H9 (cell line): Measurements from ENCODE around the gene NRXN3. TPM values are rescaled to one million over a fixed set of nuclear protein-coding genes. Genes with fewer than 3 reads are reported as not detected.

Experiments used
- DNase-seq: peaks from one replicate; pipeline ENCODE4 v3.0.0-alpha.2; 2017
- H2AFZ ChIP-seq: one replicate; pipeline ENCODE4 v1.6.1; 2013; ENCODE audit warnings: mild to moderate bottlenecking, low read length, control low read depth, moderate library complexity
- H2AK5ac ChIP-seq: 2 replicates; pipeline ENCODE4 v1.6.1; 2013; ENCODE audit warnings: low read length, control low read depth, mixed read lengths; ENCODE audit not compliant: insufficient read length
- H2BK120ac ChIP-seq: one replicate; pipeline ENCODE4 v1.6.1; 2013; ENCODE audit warnings: low read depth, mild to moderate bottlenecking, low read length, control low read depth, inconsistent platforms; ENCODE audit not compliant: poor library complexity, severe bottlenecking
- H2BK12ac ChIP-seq: 2 replicates; pipeline ENCODE4 v1.6.1; 2013; ENCODE audit warnings: low read length, control low read depth, mixed read lengths, low read depth; ENCODE audit not compliant: insufficient read length
- H2BK15ac ChIP-seq: 2 replicates; pipeline ENCODE4 v1.6.1; 2013; ENCODE audit warnings: low read depth, low read length, control low read depth
- H2BK20ac ChIP-seq: one replicate; pipeline ENCODE4 v1.6.1; 2013; ENCODE audit warnings: low read depth, mild to moderate bottlenecking, low read length, control low read depth, inconsistent platforms; ENCODE audit not compliant: poor library complexity, severe bottlenecking
- H2BK5ac ChIP-seq: 2 replicates; pipeline ENCODE4 v1.6.1; 2013; ENCODE audit warnings: low read length, control low read depth, mixed read lengths; ENCODE audit not compliant: insufficient read length
- H3K14ac ChIP-seq: 2 replicates; pipeline ENCODE4 v1.6.1; 2013; ENCODE audit warnings: low read length, control low read depth; ENCODE audit not compliant: insufficient read depth
- H3K18ac ChIP-seq: 2 replicates; pipeline ENCODE4 v1.6.1; 2013; ENCODE audit warnings: low read depth, mild to moderate bottlenecking, mixed read lengths, low read length, control low read depth; ENCODE audit not compliant: insufficient read length
- H3K23ac ChIP-seq: 2 replicates; pipeline ENCODE4 v1.6.1; 2013; ENCODE audit warnings: low read length, control low read depth, mixed read lengths, low read depth; ENCODE audit not compliant: insufficient read length
- H3K23me2 ChIP-seq: 2 replicates; pipeline ENCODE4 v1.6.1; 2013; ENCODE audit warnings: low read depth, mild to moderate bottlenecking, mixed read lengths, low read length, control low read depth; ENCODE audit not compliant: insufficient read length, poor library complexity, severe bottlenecking
- H3K27ac ChIP-seq: 2 replicates; pipeline ENCODE4 v1.5.1; 2013; ENCODE audit warnings: low read length, control low read depth, mixed read lengths, low read depth; ENCODE audit not compliant: insufficient read length
- H3K27me3 ChIP-seq: 2 replicates; pipeline ENCODE4 v1.6.1; 2013; ENCODE audit warnings: low read length, control low read depth, inconsistent platforms; ENCODE audit not compliant: insufficient read depth
- H3K4ac ChIP-seq: 2 replicates; pipeline ENCODE4 v1.6.1; 2013; ENCODE audit warnings: low read depth, mild to moderate bottlenecking, control low read depth, inconsistent platforms, low read length, moderate library complexity
- H3K4me1 ChIP-seq: 2 replicates; pipeline ENCODE4 v1.6.1; 2013; ENCODE audit warnings: low read length, control low read depth, inconsistent platforms; ENCODE audit not compliant: insufficient read depth
- H3K4me2 ChIP-seq: 2 replicates; pipeline ENCODE4 v1.6.1; 2013; ENCODE audit warnings: low read length, control low read depth, mixed read lengths; ENCODE audit not compliant: insufficient read length, insufficient read depth
- H3K56ac ChIP-seq: 2 replicates; pipeline ENCODE4 v1.6.1; 2013; ENCODE audit warnings: low read depth, mild to moderate bottlenecking, mixed read lengths, low read length, control low read depth; ENCODE audit not compliant: insufficient read length
- H3K79me1 ChIP-seq: 2 replicates; pipeline ENCODE4 v1.6.1; 2013; ENCODE audit warnings: low read depth, mild to moderate bottlenecking, moderate library complexity, low read length, control low read depth, inconsistent platforms; ENCODE audit not compliant: insufficient read depth, poor library complexity, severe bottlenecking
- H3K79me2 ChIP-seq: 2 replicates; pipeline ENCODE4 v1.6.1; 2013; ENCODE audit warnings: low read length, control low read depth, inconsistent platforms; ENCODE audit not compliant: insufficient read depth
- H3K9ac ChIP-seq: 2 replicates; pipeline ENCODE4 v1.6.1; 2013; ENCODE audit warnings: low read length, control low read depth, mixed read lengths; ENCODE audit not compliant: insufficient read length; ENCODE audit errors: extremely low read depth
- H3K9me3 ChIP-seq: one replicate; pipeline ENCODE4 v1.6.1; 2013; ENCODE audit warnings: low read depth, low read length, inconsistent platforms; ENCODE audit not compliant: control insufficient read depth
- H3T11ph ChIP-seq: one replicate; pipeline ENCODE4 v1.6.1; 2013; ENCODE audit warnings: mild to moderate bottlenecking, low read length, control low read depth, inconsistent platforms
- H4K20me1 ChIP-seq: one replicate; pipeline ENCODE4 v1.6.1; 2013; ENCODE audit not compliant: control insufficient read depth, insufficient read length, insufficient read depth
- H4K5ac ChIP-seq: 2 replicates; pipeline ENCODE4 v1.6.1; 2013; ENCODE audit warnings: low read depth, mild to moderate bottlenecking, mixed read lengths, low read length, control low read depth; ENCODE audit not compliant: insufficient read length
- H4K8ac ChIP-seq: replicated peaks from 2 replicates; pipeline ENCODE4 v1.6.1; 2013; ENCODE audit warnings: low read length, control low read depth, mixed read lengths, low read depth; ENCODE audit not compliant: insufficient read length
- H4K91ac ChIP-seq: 2 replicates; pipeline ENCODE4 v1.6.1; 2013; ENCODE audit warnings: low read depth, mild to moderate bottlenecking, moderate library complexity, mixed read lengths, low read length, control low read depth; ENCODE audit not compliant: insufficient read length
- H3K27ac Mint-ChIP-seq, 3 experiments: 2 replicates in 2 of 3; 3 replicates in 1 of 3; pipeline ENCODE4 v1.8.0; 2020 to 2021; ENCODE audit warnings: mixed read lengths in 3 of 3, mild to moderate bottlenecking in 1 of 3, moderate library complexity in 1 of 3
- H3K27me3 Mint-ChIP-seq: 2 replicates; pipeline ENCODE4 v1.8.0; 2021; ENCODE audit warnings: low read depth, mild to moderate bottlenecking, moderate library complexity, mixed read lengths
- H3K36me3 Mint-ChIP-seq, 3 experiments: 2 replicates in 2 of 3; 3 replicates in 1 of 3; pipeline ENCODE4 v1.8.0; 2020 to 2021; ENCODE audit warnings: low read depth in 3 of 3, mixed read lengths in 3 of 3; ENCODE audit not compliant: insufficient read depth in 1 of 3
- H3K4me1 Mint-ChIP-seq, 2 experiments: 2 replicates each; pipeline ENCODE4 v1.8.0; 2020; ENCODE audit warnings: mixed read lengths in 2 of 2
- H3K4me3 Mint-ChIP-seq, 2 experiments: 2 replicates in 1 of 2; 3 replicates in 1 of 2; pipeline ENCODE4 v1.8.0; 2020 to 2021; ENCODE audit warnings: mild to moderate bottlenecking in 2 of 2, mixed read lengths in 2 of 2, moderate library complexity in 1 of 2
- H3K9me3 Mint-ChIP-seq, 2 experiments: 2 replicates in 1 of 2; 3 replicates in 1 of 2; pipeline ENCODE4 v1.8.0; 2020; ENCODE audit warnings: mild to moderate bottlenecking in 2 of 2, mixed read lengths in 2 of 2, moderate library complexity in 1 of 2
- total RNA-seq: library from RNA; stranded (reverse); gene quantifications from 2 replicates; pipeline ENCODE4 v1.2.1, GENCODE V29; 2021
- TF ChIP-seq, protein P1 (sequence below): fragments of 200-600 bp; sonication (generic); conservative IDR thresholded peaks from 3 replicates; pipeline ENCODE4 v1.8.0; 2021; ENCODE audit warnings: antibody characterized with exemption, mild to moderate bottlenecking

NRXN3 gene
- total RNA-seq, 1 experiment from 2014 or later, result 1.8 TPM

DNA sequence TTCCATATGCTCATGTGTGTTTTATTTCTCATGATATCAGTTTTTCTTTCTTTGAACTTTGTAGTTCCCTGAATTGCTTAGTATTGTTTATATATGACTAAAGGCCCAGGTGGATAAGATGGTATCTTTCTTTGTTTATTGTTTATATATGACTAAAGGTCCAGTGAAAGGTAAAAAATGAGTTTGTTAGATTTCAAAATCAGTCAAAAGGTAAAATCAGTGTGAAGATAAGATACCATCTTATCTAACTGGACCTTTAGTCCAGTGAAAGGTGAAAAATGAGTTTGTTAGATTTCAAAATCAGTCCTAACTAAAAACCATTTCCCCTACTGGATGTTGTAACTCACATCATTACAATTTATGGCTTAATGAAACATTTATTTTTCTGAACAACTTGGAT is 1150.9 kb downstream of the NRXN3 start:
- Histone ChIP-seq H3K14ac (no peak overlapping the region), H4K20me1 (no peaks in the 10 kb centered on the region), H2BK15ac (no peak overlapping the region), H3K9me3 (no peaks in the 10 kb centered on the region), H2BK5ac (no peak overlapping the region), H2BK120ac (no peak overlapping the region), H2AFZ (no peak overlapping the region), H4K5ac (no peak overlapping the region), H2AK5ac (no peak overlapping the region), H3K79me1 (no peaks in the 10 kb centered on the region), H3K9ac (no peak overlapping the region), H3K18ac (no peak overlapping the region), H3K23ac (no peak overlapping the region), H4K8ac (no peak overlapping the region), H2BK12ac (no peak overlapping the region), H3K27ac (no peak overlapping the region), H4K91ac (no peak overlapping the region), H3K79me2 (no peaks in the 10 kb centered on the region), H3K4ac (no peak overlapping the region), H2BK20ac (no peak overlapping the region), H3K23me2 (no peaks in the 10 kb centered on the region), H3K4me1 (no peaks in the 10 kb centered on the region; the same call in 1 of the 2 replicates), H3T11ph (no peak overlapping the region), H3K27me3 (no peaks in the 10 kb centered on the region), H3K56ac (no peak overlapping the region), H3K4me2 (no peak overlapping the region)
- Mint-ChIP-seq H3K27ac (no peak overlapping the region), H3K27me3 (no peaks in the 10 kb centered on the region), H3K9me3 (no peaks in the 10 kb centered on the region), H3K36me3 (no peaks in the 10 kb centered on the region), H3K4me1 (peaks cover 9 to 11% of the 10 kb centered on the region in 2 experiments), H3K4me3 (no peak overlapping the region)
- DNase-seq, result no peak
- TF ChIP-seq, protein P1, sequence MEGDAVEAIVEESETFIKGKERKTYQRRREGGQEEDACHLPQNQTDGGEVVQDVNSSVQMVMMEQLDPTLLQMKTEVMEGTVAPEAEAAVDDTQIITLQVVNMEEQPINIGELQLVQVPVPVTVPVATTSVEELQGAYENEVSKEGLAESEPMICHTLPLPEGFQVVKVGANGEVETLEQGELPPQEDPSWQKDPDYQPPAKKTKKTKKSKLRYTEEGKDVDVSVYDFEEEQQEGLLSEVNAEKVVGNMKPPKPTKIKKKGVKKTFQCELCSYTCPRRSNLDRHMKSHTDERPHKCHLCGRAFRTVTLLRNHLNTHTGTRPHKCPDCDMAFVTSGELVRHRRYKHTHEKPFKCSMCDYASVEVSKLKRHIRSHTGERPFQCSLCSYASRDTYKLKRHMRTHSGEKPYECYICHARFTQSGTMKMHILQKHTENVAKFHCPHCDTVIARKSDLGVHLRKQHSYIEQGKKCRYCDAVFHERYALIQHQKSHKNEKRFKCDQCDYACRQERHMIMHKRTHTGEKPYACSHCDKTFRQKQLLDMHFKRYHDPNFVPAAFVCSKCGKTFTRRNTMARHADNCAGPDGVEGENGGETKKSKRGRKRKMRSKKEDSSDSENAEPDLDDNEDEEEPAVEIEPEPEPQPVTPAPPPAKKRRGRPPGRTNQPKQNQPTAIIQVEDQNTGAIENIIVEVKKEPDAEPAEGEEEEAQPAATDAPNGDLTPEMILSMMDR, result no peak
